ENCODE measurements around the gene MPL. TPM values are rescaled to one million over a fixed set of nuclear protein-coding genes. Genes with fewer than 3 reads are reported as not detected.
A peak's percentile ranks its signal among the peaks of the same experiment; 100 is the strongest.

Gene MPL
- 0.40 TPM for total RNA-seq

DNA sequence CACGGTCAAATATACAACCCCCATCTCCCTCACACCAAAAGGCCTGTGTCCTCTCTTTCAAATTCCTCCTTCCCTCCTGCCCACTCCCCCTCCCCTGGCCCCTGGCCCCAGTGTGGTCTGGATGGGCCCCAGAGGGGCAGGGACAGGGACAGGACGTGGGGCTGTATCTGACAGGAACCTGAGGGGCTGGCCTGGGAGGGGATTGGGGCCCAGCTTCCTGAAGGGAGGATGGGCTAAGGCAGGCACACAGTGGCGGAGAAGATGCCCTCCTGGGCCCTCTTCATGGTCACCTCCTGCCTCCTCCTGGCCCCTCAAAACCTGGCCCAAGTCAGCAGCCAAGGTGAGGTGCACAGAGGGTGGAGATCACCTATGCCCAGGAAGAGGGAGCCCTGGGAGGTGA, at the start of gene MPL:
Gene MPL, plus strand, starts transcription at position 231 of the 400 bp plus-strand sequence. Its CDS starts 31 bp downstream, at position 262.
- ATAC-seq (no peak), DNase-seq (ENCODE audit: low spot score) (no peak)
- intact Hi-C loops (cut with DNase I): no loop called here

DNA sequence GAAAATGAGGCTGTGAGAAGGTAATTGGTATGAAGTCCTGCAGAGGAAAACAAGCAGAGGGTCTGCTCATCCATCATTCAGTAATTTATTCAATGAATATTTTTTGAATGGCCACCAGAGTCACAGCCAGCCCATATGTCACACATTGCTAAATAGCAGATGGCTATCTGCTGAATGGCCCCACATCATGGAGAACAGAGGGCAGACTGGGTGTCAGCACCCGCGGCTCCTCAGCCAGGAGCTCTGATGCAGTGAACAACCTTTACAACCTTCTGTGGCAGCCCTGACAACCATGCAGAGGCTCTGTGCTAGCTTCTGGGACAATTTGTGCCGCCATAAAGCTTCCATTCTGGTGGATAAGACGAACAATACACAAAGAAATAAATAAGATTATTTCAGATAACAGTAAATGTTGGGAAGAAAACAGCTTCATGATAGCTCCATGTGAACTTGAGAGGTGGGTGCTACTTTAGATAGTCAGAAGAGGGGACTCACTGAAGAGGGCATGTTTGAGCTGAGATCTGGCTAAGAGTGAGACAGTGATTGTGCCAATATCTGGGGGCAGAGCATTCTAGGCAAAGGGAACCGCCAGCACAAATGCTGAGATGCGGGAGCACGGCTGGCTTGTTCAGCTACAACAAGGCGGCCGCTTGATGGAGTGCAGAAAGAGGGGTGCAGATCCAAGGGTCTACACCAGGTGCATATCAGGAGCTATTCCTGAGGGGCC, 49.4 kb upstream of the MPL start:
- no peak for ATAC-seq
- DNase-seq (ENCODE audit: low spot score): no peak
- intact Hi-C loops (cut with DNase I): no loop called here

DNA sequence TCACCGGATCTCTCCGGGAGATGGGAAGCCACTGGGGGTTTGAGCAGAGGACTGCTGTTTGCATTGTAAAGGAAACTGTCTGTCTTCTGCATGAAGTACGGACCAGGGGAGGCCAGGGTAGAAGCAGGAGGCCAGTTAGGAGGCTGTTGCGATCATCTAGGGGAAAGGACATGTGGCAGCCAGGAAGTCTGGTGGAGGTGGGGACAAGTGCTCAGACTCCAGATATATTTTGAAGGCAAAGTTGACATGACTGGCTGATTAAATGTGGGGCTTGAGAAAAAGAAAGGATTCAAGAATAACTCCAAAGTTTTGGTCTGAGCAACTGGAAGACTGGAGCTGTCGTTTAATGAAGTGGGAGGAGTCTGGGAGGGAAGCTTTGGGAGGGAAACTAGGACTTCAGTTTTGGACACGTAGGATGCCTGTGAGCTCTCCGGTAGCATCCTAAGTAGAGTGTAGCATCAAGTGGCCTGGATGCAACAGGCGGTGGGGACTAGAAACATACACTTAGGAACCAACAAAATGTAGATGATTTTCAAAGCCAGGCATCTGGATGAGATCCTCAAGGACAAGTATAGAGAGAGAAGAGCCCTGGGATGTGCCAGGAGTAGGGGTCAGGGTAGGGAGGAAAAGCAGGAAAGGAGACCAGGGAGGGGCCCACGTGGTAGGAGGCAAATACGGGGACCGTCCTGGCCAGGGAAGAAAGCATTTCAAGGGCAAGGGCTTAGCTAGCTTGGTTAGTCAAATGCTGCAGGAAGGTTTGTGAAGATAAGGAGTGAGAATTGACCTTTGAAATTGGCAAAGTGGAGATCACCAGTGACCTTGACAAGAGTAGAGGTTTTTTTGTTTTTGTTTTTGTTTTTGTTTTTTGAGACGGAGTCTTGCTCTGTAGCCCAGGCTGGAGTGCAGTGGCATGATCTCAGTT, 48.6 kb upstream of the MPL start:
- ATAC-seq: no peak
- intact Hi-C loops (cut with DNase I): no loop called here
- DNase-seq (ENCODE audit: low spot score): no peak

- intact Hi-C loops (cut with DNase I): no loop called here
- ATAC-seq (no peak), DNase-seq (ENCODE audit: low spot score) (no peak)
These were observed 45.4 kb upstream of the MPL start for GRCh38 chr1:43292216-43292615.

DNA sequence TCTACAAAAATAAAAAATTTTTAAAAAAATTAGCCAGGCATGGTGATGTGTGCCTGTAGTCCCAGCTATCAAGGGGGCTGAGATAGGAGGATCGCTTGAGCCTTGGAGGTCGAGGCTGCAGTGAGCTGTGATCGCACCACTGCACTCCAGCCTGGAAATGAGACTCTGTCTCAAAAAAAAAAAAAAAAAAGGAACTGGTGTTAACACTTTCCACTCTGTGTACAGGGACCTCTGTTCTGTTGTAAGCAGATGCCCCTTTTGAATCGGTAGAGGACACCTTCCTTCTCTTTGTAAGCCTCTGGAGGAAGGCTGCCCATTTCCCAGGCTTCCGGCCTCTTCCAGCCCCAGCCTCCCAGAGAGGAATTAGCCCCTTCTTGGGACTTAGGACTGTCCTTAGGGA, 44.9 kb upstream of the MPL start:
- no peak for ATAC-seq
- intact Hi-C loops (cut with DNase I): no loop called here

GRCh38 chr1:43293176-43293575, 44.4 kb upstream of the MPL start:
- ATAC-seq (no peak), DNase-seq (ENCODE audit: low spot score) (no peak)
- intact Hi-C loops (cut with DNase I): no loop called here

More for the DNA sequence above, 44.9 kb upstream of the MPL start:
- DNase-seq (ENCODE audit: low spot score): no peak

- ATAC-seq: peak; percentile 53
- intact Hi-C loops (cut with DNase I): no loop called here
- no peak for DNase-seq (ENCODE audit: low spot score)
These were observed 43.5 kb upstream of the MPL start for GRCh38 chr1:43293896-43294760.

DNA sequence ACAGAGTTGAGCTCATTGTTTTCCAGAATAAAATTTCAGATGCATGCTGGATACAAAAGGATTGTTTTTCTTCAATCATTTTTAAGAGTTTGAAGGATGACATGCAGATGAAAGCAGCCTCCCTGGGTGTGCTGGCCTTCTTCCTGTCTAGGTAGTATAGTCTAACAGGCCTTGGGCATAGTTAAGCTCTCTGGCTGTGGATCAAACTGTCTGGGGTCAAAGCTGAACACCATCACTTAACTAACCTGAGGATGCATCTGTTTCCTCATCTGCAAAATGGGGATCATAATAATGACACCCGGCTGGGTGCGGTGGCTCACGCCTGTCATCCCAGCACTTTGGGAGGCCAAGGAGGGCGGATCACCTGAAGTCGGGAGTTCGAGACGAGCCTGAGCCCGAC, 42.9 kb upstream of the MPL start:
- intact Hi-C loops (cut with DNase I): no loop called here
- ATAC-seq (no peak), DNase-seq (ENCODE audit: low spot score) (no peak)

DNA sequence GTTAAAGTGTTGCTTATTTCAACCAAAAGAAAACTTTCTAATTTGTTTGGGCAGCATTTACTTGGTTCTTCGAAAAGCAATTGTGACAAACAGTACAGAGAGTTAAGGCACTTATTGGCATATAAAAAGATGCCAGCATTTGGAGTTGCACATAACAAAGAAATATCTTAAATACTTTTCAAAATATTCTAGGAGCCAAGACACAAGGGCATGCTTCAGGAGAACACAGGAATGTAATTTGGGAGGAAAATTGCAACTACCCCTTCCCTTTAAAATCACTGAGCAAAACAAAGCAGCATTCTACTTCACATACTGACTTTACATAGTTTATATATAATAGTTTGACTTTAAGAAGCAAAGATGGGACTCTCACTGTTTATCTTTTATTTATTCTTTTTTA, 41.4 kb upstream of the MPL start:
- DNase-seq (ENCODE audit: low spot score): no peak
- intact Hi-C loops (cut with DNase I): no loop called here
- ATAC-seq: no peak

GRCh38 chr1:43298055-43298454, 39.6 kb upstream of the MPL start:
- intact Hi-C loops (cut with DNase I): no loop called here
- DNase-seq (ENCODE audit: low spot score): no peak
- no peak for ATAC-seq

DNA sequence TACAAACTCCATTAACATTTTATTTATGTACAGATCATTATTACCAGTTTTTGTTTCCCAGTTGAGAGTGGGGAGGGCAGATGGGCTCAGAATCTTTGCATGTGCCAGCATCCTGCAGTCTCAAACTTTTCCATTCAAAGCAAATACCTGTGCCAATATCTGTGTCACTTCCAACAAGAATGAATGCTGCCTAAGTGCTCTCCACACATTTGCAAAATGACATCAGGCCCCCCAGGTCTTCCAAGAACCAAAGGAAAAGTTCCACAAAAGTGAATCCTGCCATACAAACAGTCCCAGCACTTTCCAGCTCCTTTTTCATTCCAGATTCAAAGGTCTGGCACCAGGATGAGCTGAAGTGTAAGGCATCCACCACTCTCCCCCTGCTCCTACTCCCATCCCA, 38.5 kb upstream of the MPL start:
- ATAC-seq: no peak
- intact Hi-C loops (cut with DNase I): no loop called here
- DNase-seq (ENCODE audit: low spot score): no peak

DNA sequence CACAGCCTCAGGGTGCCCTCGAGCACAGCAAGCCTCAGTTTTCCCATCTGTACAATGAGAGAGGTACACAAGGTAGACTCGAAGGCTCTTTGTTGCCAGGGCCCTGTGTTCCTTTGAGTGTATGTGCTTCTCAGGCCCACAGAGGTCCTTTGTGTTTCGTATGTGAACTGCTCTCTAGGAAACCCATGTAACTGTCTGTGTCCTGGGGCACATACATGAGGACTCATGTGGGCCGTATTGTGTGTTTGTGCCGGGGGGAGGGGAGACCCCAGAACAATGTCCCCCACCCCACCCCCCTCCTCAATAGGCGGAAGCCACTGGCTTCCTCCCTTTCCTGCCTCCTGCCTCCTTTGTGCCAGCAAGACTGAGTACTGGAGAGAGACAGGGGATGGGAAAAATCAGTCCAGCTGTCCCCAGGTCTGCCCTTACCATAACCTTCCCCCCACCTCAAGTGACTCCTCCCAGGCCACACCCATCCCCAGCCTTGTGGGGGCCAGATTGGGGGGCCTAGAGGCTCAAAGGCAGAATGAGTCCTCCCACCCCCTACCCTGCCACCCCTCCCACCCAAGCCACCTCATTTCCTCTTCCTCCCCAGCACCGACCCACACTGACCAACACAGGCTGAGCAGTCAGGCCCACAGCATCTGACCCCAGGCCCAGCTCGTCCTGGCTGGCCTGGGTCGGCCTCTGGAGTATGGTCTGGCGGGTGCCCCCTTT, 37.1 kb upstream of the MPL start, which contains the start of gene TIE1:
Gene TIE1, plus strand, starts transcription at position 605 of the 717 bp plus-strand sequence. Its CDS starts 90 bp downstream, at position 695.
- ATAC-seq (no peak), DNase-seq (ENCODE audit: low spot score) (no peak)
- intact Hi-C loops (cut with DNase I): no loop called here

DNA sequence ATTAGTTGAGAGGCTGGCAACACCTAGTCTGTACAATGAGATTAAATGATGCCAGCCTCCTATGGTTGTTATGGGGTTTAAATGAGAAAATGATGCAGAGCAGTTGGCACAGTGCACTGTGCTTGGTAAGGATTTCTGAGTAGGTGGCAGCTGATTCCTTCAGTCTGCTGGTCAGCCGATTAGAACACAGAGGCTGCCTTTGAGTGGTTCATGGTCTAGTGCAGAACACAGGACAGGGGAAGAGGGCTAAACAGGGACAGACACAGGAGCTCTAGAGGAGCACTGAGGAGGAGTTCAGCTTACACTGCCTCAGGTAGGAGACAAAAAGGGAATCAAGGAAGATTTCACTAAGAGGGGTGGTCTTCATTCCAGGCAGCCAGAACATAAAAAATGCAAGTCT, 35.4 kb upstream of the MPL start:
- DNase-seq (ENCODE audit: low spot score) (no peak), ATAC-seq (peak; percentile 33)
- intact Hi-C loops (cut with DNase I): no loop called here

- DNase-seq (ENCODE audit: low spot score) (no peak), ATAC-seq (no peak)
- intact Hi-C loops (cut with DNase I): no loop called here
These were observed 34.7 kb upstream of the MPL start for GRCh38 chr1:43302721-43303470.

DNA sequence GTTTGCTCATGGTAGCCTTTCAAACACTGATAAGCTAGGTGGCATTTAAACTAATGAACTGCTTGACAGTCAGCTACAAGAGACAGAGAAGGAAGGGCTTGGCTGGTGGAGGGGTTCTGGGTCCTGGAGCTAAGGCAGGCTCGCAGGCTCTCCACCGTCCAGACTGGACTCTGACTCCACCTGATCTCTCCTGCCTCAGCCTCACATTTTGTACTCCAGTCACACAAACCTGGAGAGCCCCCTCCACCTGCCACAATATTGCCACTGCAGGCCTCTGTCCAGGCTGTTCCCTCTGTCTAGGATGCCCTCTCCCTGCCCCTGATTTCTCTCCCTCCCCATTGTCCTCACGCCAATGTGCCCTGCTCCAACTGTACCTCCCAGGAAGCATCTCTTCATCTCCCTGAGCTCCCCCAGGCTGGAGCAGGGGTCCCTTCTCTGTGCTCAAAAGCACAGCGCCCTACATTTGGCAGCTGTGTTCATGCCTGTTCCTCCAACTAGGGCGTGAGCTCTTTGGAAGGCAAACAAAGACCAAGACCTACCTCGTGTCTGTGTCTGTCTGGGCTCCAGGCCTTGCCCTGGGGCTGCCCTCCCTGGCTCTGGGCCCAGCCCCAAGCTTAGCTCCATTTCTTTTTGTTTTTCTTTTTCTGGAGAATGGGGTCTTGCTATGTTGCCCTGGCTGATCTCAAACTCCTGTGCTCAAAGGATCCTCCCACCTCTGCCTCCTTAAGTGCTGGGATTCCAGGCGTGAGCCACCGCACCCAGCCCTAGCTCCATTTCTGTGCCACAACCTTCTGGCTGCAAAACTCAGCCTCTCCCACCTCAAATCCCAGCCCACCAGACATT, 33.9 kb upstream of the MPL start:
- ATAC-seq (peak; percentile 57), DNase-seq (ENCODE audit: low spot score) (no peak)

DNA sequence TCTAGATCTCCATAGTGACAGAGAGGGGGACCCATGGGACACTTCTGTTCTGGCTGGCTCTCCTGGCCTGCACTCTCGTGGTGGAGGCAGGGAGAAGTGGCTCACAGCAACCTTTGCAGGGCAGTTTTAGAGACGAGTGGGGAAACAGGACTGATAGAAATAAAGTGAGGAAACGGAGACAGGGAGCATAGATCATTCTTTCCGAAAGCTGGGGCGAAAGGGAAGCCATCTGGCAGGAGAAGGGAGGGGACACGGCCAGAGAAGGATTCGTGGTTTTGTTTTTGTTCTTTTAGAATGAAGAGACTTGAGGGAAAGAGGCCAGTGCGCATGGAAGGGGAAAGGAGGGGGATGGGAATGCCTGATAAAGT, 33.3 kb upstream of the MPL start:
- ATAC-seq (peak; percentile 34), DNase-seq (ENCODE audit: low spot score) (peak; percentile 33)
- intact Hi-C loops (cut with DNase I): no loop called here

More for the DNA sequence above, 33.9 kb upstream of the MPL start:
- intact Hi-C loops (cut with DNase I): no loop called here

DNA sequence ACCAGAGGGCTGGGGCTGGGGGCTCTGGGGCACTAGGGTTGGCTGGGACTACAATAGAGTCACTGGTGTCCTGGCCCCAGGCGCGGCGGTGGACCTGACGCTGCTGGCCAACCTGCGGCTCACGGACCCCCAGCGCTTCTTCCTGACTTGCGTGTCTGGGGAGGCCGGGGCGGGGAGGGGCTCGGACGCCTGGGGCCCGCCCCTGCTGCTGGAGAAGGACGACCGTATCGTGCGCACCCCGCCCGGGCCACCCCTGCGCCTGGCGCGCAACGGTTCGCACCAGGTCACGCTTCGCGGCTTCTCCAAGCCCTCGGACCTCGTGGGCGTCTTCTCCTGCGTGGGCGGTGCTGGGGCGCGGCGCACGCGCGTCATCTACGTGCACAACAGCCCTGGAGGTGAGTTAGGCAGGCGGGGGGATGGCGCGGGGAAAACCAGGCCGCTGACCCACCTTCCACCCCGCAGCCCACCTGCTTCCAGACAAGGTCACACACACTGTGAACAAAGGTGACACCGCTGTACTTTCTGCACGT, 32.8 kb upstream of the MPL start:
- DNase-seq (ENCODE audit: low spot score): peak; percentile 61
- intact Hi-C loops (cut with DNase I): no loop called here
- no peak for ATAC-seq

Data from sciatic nerve (tissue), 2 donors.